Sigmoid colon (tissue), 7 donors: ENCODE data around the gene GSG1L. TPM values are rescaled to one million over a fixed set of nuclear protein-coding genes. Genes with fewer than 3 reads are reported as not detected.

Source experiments
- DNase-seq: peaks from one replicate; pipeline ENCODE4 v3.0.0-alpha.2; 2019
- H3K27ac ChIP-seq, 4 donors: fragments of 200-600 bp; sonication (generic); one replicate each; pipeline ENCODE4 v1.5.1; 2016 to 2019; ENCODE audit warnings: mild to moderate bottlenecking in 1 of 4
- H3K27me3 ChIP-seq, 3 donors: fragments of 200-600 bp; sonication (generic); one replicate each; pipeline ENCODE4 v1.5.1; 2019; ENCODE audit warnings: mild to moderate bottlenecking in 1 of 3
- H3K36me3 ChIP-seq, 4 donors: fragments of 200-600 bp; sonication (generic); one replicate each; pipeline ENCODE4 v1.5.1; 2016 to 2019
- H3K4me1 ChIP-seq, 4 donors: fragments of 200-600 bp; sonication (generic); one replicate each; pipeline ENCODE4 v1.5.1; 2017 to 2019
- H3K4me3 ChIP-seq, 4 donors: fragments of 200-600 bp; sonication (generic); one replicate each; pipeline ENCODE4 v1.5.1; 2017 to 2019; ENCODE audit warnings: mild to moderate bottlenecking in 2 of 4, moderate library complexity in 1 of 4
- H3K9me3 ChIP-seq, 4 donors: fragments of 200-600 bp in 3 of 4; sonication (generic) in 3 of 4; one replicate each; pipeline versions ENCODE4 v1.5.1 to v1.6.1; 2013 to 2019
- EP300 ChIP-seq, 4 donors: sonication (generic); formaldehyde crosslinking; IDR thresholded peaks; one replicate each; pipeline ENCODE4 v1.6.1; 2017; ENCODE audit warnings: antibody characterized with exemption in 4 of 4
- POLR2A ChIP-seq, 2 donors: fragments of 450-650 bp; IDR thresholded peaks; one replicate each; pipeline ENCODE4 v1.6.1; 2016; ENCODE audit warnings: antibody characterized with exemption in 2 of 2, mild to moderate bottlenecking in 2 of 2, moderate library complexity in 2 of 2
- POLR2AphosphoS5 ChIP-seq, 4 donors: sonication (generic); formaldehyde crosslinking; IDR thresholded peaks; one replicate each; pipeline ENCODE4 v1.6.1; 2017; ENCODE audit warnings: antibody characterized with exemption in 4 of 4
- WGBS, 2 donors: extraction: QIAGEN DNeasy Blood & Tissue Kit; methylation state at CpG; one replicate each; pipeline ENCODE4 v1.1.7; 2013; 5-methylcytosine and 5-hydroxymethylcytosine counted together
- intact Hi-C: fragments of 100-400 bp; cut with DNase I; formaldehyde crosslinking; loops from one replicate; pipeline ENCODE4 v1.15.1; 2023
- polyA plus RNA-seq, 3 donors: library from polyadenylated mRNA; stranded (reverse); fragments of 200-250 nt; gene quantifications; one replicate each; pipeline ENCODE4 v1.2.3, GENCODE V29; 2013
- total RNA-seq, 4 donors: library from RNA; depleted of rRNA; stranded (reverse); fragments of >200 nt; gene quantifications; one replicate each; pipeline ENCODE4 v1.1.0, GENCODE V29; 2016
- TF ChIP-seq, protein P1 (sequence below), 4 experiments: fragments of 450-650 bp in 3 of 4; fragments of 200-600 bp in 1 of 4; IDR thresholded peaks; one replicate each; pipeline ENCODE4 v1.5.1; 2016 to 2019; ENCODE audit warnings: antibody characterized with exemption in 4 of 4, mild to moderate bottlenecking in 3 of 4, moderate library complexity in 2 of 4
- donor health status: healthy with polysubstance abuse.
- donor health status: Bipolar disorder and iron deficiency.
- donor health status: healthy.

Gene GSG1L
- total and polyA plus RNA-seq, 7 donors, result 0.25 to 0.66 (median 0.36) TPM; not detected in 2

DNA sequence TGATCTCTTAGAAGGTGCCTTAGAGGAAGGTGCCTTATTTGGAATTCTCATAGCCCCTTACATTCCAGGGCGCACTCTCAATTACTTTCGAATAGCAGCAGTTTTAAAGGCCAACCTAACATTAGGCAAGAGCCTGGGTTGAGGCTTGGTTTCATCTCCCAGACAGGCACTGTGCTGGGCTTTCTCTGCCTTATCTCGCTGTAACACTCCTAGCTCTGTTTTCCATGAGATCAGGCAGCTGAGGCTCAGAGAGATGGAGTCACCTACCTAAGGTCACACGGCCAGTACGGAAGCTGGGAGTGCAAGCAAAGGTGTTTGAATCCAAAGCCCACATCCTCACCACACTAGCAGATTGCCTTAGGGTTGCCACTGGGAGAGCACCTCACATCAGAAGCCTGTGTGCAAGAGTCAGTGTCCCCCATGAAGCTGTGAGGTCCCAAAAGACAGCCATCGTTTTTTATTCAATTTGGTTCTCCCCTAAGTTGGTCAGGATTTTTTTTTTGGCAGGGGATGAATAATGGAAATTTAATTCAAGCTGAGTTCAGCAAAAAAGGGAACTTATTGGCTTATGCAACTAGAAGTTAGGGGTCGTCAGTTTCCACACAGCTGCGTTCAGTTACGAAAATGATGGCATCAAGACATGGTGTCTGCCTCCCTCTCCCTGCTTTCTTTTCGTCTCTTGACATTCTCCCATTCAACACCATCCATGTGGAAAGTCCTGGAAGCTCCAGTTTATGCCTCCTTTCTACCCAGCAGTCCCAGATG, 307.1 kb downstream of the GSG1L start:
- peaks cover 0 to 27% (median 3%) of the 10 kb centered on the region in 4 donors for H3K36me3 ChIP-seq
- intact Hi-C loops, result no loop called here

DNA sequence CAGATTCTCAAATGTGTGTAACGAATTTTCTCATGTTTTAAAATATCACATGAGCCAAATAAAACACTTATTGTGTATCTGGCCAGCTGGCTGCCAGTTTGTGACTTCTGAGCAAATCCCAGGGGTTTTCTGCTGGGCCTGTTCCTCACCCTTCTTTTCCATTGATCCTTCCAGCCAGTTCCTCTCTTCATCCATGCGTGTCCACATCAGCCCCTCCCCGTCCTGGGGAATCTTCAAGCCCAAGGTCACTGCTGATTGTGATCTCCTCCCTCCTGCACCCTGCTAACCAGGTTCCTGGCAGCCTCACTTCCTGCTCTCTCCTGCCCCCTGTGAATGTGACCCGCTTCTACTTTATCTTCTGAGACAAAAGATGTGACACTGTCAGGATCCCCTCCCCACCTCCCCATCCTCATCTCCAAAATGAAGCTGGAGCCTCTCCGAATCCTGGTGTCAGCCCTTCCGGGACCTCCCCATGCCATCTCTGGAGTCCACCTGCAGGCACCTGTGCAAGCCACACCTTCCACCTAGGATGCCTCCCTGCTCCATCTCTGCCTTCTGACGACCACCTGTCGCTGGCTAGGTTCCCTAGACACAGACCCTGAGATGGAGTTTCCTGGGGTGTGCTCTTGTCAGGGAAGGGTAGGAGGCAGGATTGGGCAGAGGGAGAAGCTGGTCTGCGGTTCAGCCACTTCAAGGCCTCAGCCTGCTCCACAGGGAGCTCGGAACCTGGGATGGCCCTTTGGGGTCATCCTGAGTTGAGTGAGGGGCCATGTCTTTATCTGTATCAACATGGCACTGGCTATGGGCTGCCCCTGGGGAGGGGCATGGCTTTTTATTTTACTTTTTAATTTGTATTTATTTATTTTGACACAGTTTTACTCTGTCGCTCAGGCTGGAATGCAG, 308.5 kb downstream of the GSG1L start:
- intact Hi-C loops, result no loop called here
- no peak overlapping the region for H3K27ac ChIP-seq
- no peak for TF ChIP-seq POLR2A (IDR thresholded peaks at IDR 0.05)
- TF ChIP-seq POLR2AphosphoS5 (IDR thresholded peaks at IDR 0.05), result no peak
- TF ChIP-seq EP300 (IDR thresholded peaks at IDR 0.05), result no peak
- TF ChIP-seq, protein P1, sequence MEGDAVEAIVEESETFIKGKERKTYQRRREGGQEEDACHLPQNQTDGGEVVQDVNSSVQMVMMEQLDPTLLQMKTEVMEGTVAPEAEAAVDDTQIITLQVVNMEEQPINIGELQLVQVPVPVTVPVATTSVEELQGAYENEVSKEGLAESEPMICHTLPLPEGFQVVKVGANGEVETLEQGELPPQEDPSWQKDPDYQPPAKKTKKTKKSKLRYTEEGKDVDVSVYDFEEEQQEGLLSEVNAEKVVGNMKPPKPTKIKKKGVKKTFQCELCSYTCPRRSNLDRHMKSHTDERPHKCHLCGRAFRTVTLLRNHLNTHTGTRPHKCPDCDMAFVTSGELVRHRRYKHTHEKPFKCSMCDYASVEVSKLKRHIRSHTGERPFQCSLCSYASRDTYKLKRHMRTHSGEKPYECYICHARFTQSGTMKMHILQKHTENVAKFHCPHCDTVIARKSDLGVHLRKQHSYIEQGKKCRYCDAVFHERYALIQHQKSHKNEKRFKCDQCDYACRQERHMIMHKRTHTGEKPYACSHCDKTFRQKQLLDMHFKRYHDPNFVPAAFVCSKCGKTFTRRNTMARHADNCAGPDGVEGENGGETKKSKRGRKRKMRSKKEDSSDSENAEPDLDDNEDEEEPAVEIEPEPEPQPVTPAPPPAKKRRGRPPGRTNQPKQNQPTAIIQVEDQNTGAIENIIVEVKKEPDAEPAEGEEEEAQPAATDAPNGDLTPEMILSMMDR (IDR thresholded peaks at IDR 0.05), result no peak
- no peaks in the 10 kb centered on the region for H3K4me1 ChIP-seq
- H3K4me3 ChIP-seq, result no peak overlapping the region
- no peaks in the 10 kb centered on the region for H3K27me3 ChIP-seq
- H3K36me3 ChIP-seq, result peaks cover 0 to 33% (median 2%) of the 10 kb centered on the region in 4 donors
- no peak for DNase-seq
- no peaks in the 10 kb centered on the region for H3K9me3 ChIP-seq
- WGBS, 2 donors, result 86 to 87% methylated on average over 11 of the region's 11 CpGs

More for the DNA sequence above, 307.1 kb downstream of the GSG1L start:
- Histone ChIP-seq H3K9me3 (no peaks in the 10 kb centered on the region), H3K27me3 (no peaks in the 10 kb centered on the region), H3K4me1 (no peaks in the 10 kb centered on the region), H3K4me3 (no peak overlapping the region), H3K27ac (no peak overlapping the region)
- WGBS, 2 donors, result 85 to 93% methylated on average over 10 of the region's 10 CpGs
- no peak for DNase-seq
- TF ChIP-seq POLR2A (IDR thresholded peaks at IDR 0.05) (no peak), POLR2AphosphoS5 (IDR thresholded peaks at IDR 0.05) (no peak), EP300 (IDR thresholded peaks at IDR 0.05) (no peak)
- TF ChIP-seq, protein P1 (IDR thresholded peaks at IDR 0.05), result no peak

DNA sequence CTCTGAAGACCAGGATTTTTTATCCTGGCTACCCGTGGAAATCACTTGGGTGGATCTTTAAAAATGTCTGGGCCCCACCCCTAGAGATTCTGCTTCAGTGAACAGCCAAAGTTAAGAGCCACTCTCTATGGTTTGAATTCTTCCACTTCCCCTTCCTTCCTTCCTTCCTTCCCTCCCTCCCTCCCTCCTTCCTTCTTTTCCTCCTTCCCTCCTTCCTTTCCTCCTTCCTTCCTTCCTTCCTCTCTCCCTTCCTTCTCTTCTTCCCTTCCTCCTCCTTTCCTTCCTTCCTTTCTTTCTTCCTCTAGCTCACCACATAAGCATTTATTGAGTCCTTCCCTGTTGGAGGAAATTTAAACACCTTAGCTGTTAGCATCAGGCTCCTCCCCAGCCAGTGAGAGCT, 310.0 kb downstream of the GSG1L start:
- no peak for TF ChIP-seq POLR2A (IDR thresholded peaks at IDR 0.05)
- TF ChIP-seq, protein P1 (IDR thresholded peaks at IDR 0.05), result no peak
- no peak for TF ChIP-seq EP300 (IDR thresholded peaks at IDR 0.05)
- no peak for TF ChIP-seq POLR2AphosphoS5 (IDR thresholded peaks at IDR 0.05)
- peaks cover 0 to 39% (median 5%) of the 10 kb centered on the region in 4 donors for H3K36me3 ChIP-seq
- WGBS, 2 donors, result 36 to 59% methylated on average over 1 of the region's 1 CpG

DNA sequence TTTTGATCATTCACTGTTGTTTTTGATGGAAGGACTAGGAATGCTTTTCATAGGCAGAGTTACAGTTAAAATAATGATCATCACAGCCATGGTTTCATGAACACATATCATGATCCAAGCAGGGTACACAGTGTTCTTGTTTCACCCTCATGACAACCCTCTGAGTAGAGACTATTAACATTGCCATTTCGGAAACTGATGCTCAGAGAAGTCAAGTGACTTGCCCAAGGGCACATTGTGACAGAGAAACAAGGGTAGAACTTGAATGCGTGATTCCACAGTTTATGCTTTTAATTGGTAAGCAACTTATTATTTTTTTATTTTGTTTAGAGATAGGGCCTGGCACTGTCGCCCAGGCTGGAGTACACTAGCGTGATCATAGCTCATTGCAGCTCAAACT, 311.3 kb downstream of the GSG1L start:
- no peak overlapping the region for H3K4me3 ChIP-seq
- H3K27me3 ChIP-seq, result no peaks in the 10 kb centered on the region
- 97% methylated on average over 4 of the region's 4 CpGs for WGBS, 2 donors
- H3K27ac ChIP-seq, result no peak overlapping the region
- intact Hi-C loops, result no loop called here
- peaks cover 0 to 39% (median 4%) of the 10 kb centered on the region in 4 donors for H3K36me3 ChIP-seq
- TF ChIP-seq POLR2AphosphoS5 (IDR thresholded peaks at IDR 0.05) (no peak), EP300 (IDR thresholded peaks at IDR 0.05) (no peak), POLR2A (IDR thresholded peaks at IDR 0.05) (no peak)
- TF ChIP-seq, protein P1 (IDR thresholded peaks at IDR 0.05), result no peak
- H3K9me3 ChIP-seq, result no peaks in the 10 kb centered on the region
- no peak for DNase-seq
- peaks cover 0 to 9% (median 7%) of the 10 kb centered on the region in 4 donors for H3K4me1 ChIP-seq

More for the DNA sequence above, 310.0 kb downstream of the GSG1L start:
- no peaks in the 10 kb centered on the region for H3K27me3 ChIP-seq
- H3K4me1 ChIP-seq, result peaks cover 0 to 8% (median 7%) of the 10 kb centered on the region in 4 donors
- no peaks in the 10 kb centered on the region for H3K9me3 ChIP-seq
- H3K27ac ChIP-seq, result no peak overlapping the region
- DNase-seq, result no peak
- intact Hi-C loops, result no loop called here
- no peak overlapping the region for H3K4me3 ChIP-seq
